ENCODE results near the gene CDC42BPG. TPM values are rescaled to one million over a fixed set of nuclear protein-coding genes. Genes with fewer than 3 reads are reported as not detected.

Gene CDC42BPG
- total and polyA plus RNA-seq, 2 of the 8 experiments (the other 6 are each of a cell fraction or from before 2014, with no cell fraction given), result 3.7 to 10.6 TPM

GRCh38 chr11:64878494-64879243 lies 34.2 kb upstream of the CDC42BPG start, which contains the start of gene EHD1:
EHD1 (minus strand) TSS chr11:64878621; CDS start chr11:64878464, 157 bp downstream.
- POLR2A ChIA-PET (ENCODE audit: partially characterized antibody), result interaction anchor here (0.6 to 24.6 kb wide), 19 partner anchors 9 to 661 kb away, joined by 3 to 408 read pairs (median 4); partner anchors contain the start of genes MEN1 and PPP2R5B
- peak within 1 kb of the TSS; percentile 90 for H4K8ac ChIP-seq (ENCODE audit: extremely low read depth, insufficient read depth, low read length)
- no peaks in the 10 kb centered on the region for H3K79me1 ChIP-seq (ENCODE audit: low read depth, low read length)
- FAIRE-seq (no peak), DNase-seq (ENCODE audit: low read depth in 1 of 2, low spot score in 2 of 2) (peak; percentile 94 to 99)
- peaks cover 0 to 6% (median 2%) of the 10 kb centered on the region in 4 experiments; a peak in 3 of 7 replicates for H3K27me3 ChIP-seq (replicated peaks in 1 of 4; ENCODE audit: control insufficient read depth in 3 of 4, extremely low read depth in 1 of 4, insufficient read depth in 3 of 4, low read length in 3 of 4)
- peak within 1 kb of the TSS; percentile 73 for H3K4ac ChIP-seq (replicated peaks; ENCODE audit: insufficient read length, low read depth, low read length)
- H3K9me3 ChIP-seq (ENCODE audit: insufficient read depth in 2 of 2, low read depth in 1 of 2, low read length in 1 of 2), result no peaks in the 10 kb centered on the region
- peak within 1 kb of the TSS; percentile 77 for H4K91ac ChIP-seq (replicated peaks; ENCODE audit: insufficient read length, low read length)
- H3K18ac ChIP-seq (ENCODE audit: extremely low read depth, low read length), result peak within 1 kb of the TSS; percentile 42
- H3K4me3 ChIP-seq (ENCODE audit: extremely low read depth in 1 of 4, insufficient read depth in 2 of 4, low read depth in 3 of 4, low read length in 4 of 4), result peak within 1 kb of the TSS; percentile 60 to 97 (median 94)
- peak within 1 kb of the TSS; percentile 71 for H3K27ac ChIP-seq (ENCODE audit: low read depth, low read length)
- WGBS, 2 experiments (ENCODE audit: extremely low coverage in 1 of 2, insufficient coverage in 1 of 2, insufficient read length in 1 of 2, insufficient replicate concordance in 2 of 2, low coverage in 1 of 2, low lambda C conversion rate in 2 of 2, missing lambda C conversion rate in 1 of 2), result 3% methylated on average over 39 of the region's 75 CpGs; no CpG with 5 or more reads in 1 of the 2 experiments
- H3K4me1 ChIP-seq (replicated peaks in 1 of 4; ENCODE audit: control insufficient read depth in 3 of 4, insufficient read depth in 4 of 4, low read length in 3 of 4), result peaks cover 0 to 22% (median 11%) of the 10 kb centered on the region in 4 experiments; a peak in 6 of 7 replicates
- H2BK20ac ChIP-seq (ENCODE audit: low read length), result no peak within 1 kb of the TSS
- no peaks in the 10 kb centered on the region for H4K20me1 ChIP-seq (replicated peaks in 1 of 2; ENCODE audit: control insufficient read depth in 1 of 2, insufficient read depth in 2 of 2, low read length in 2 of 2)
- H2AK5ac ChIP-seq (ENCODE audit: low read depth, low read length), result no peak within 1 kb of the TSS
- peak within 1 kb of the TSS; percentile 40 for H4K5ac ChIP-seq (ENCODE audit: insufficient read length, low read depth, low read length)
- peak within 1 kb of the TSS; percentile 60 for H2BK12ac ChIP-seq (ENCODE audit: low read depth, low read length)
- H2AFZ ChIP-seq (ENCODE audit: low read length), result peak within 1 kb of the TSS; percentile 91; the same call in 1 of the 2 replicates
- peak within 1 kb of the TSS; percentile 83 for H2BK5ac ChIP-seq (ENCODE audit: low read depth, low read length)
- peak within 1 kb of the TSS; percentile 79 to 99 for H3K4me2 ChIP-seq (ENCODE audit: insufficient read depth in 1 of 2, low read depth in 2 of 2, low read length in 2 of 2)
- CTCF ChIA-PET (ENCODE audit: partially characterized antibody), result interaction anchor here (0.7 to 32.2 kb wide), 10 partner anchors 13 to 190 kb away, joined by 3 to 1058 read pairs (median 4); partner anchors contain the start of genes ARL2, BATF2 and CDC42BPG
- H3K23ac ChIP-seq (ENCODE audit: insufficient read length), result no peak within 1 kb of the TSS
- H3K23me2 ChIP-seq (ENCODE audit: low read depth, low read length), result peaks cover 16% of the 10 kb centered on the region
- H3K14ac ChIP-seq (ENCODE audit: insufficient read length), result peak within 1 kb of the TSS; percentile 55
- H3K36me3 ChIP-seq (ENCODE audit: control insufficient read depth in 2 of 4, insufficient read depth in 4 of 4, low read length in 3 of 4), result no peaks in the 10 kb centered on the region
- H3K9ac ChIP-seq (replicated peaks in 1 of 4; ENCODE audit: extremely low read depth in 1 of 4, low read depth in 3 of 4, low read length in 3 of 4), result peak within 1 kb of the TSS; percentile 84 to 86 (median 86)
- H3K79me2 ChIP-seq (ENCODE audit: control insufficient read depth in 1 of 2, insufficient read depth in 2 of 2, low read length in 2 of 2), result no peaks in the 10 kb centered on the region
- H2BK120ac ChIP-seq (replicated peaks; ENCODE audit: low read depth, low read length), result no peak within 1 kb of the TSS
- peak within 1 kb of the TSS; percentile 73 for H3K56ac ChIP-seq (replicated peaks; ENCODE audit: insufficient read length, low read depth, low read length)
- peak within 1 kb of the TSS; percentile 61; the same call in 1 of the 2 replicates for H2BK15ac ChIP-seq (ENCODE audit: low read length)
- peak; percentile 97 for TF ChIP-seq TAF1 (IDR thresholded peaks at IDR 0.05; ENCODE audit: low read depth, low read length)
- TF ChIP-seq SRF (IDR thresholded peaks at IDR 0.05; ENCODE audit: low read depth, low read length), result no peak
- no peak for TF ChIP-seq RNF2 (IDR thresholded peaks at IDR 0.05; ENCODE audit: borderline replicate concordance, low read depth, low read length, missing control alignments, poor library complexity, severe bottlenecking)
- TF ChIP-seq BCL11A (IDR thresholded peaks at IDR 0.05; ENCODE audit: low read depth in 2 of 2, low read length in 2 of 2), result no peak
- TF ChIP-seq POU5F1 (IDR thresholded peaks at IDR 0.05; ENCODE audit: low read depth, low read length), result no peak
- TF ChIP-seq KDM4A (IDR thresholded peaks at IDR 0.05; ENCODE audit: low read depth, low read length, severe bottlenecking), result peak; percentile 77
- no peak for TF ChIP-seq KDM5A (IDR thresholded peaks at IDR 0.05; ENCODE audit: low read length)
- no peak for TF ChIP-seq RFX5 (IDR thresholded peaks at IDR 0.05; ENCODE audit: borderline replicate concordance, low read depth, low read length)
- no peak for TF ChIP-seq CTBP2 (IDR thresholded peaks at IDR 0.05; ENCODE audit: borderline replicate concordance, insufficient read depth, insufficient read length, low read length)
- no peak for TF ChIP-seq E2F6 (IDR thresholded peaks at IDR 0.05)
